ENCODE measurements around the gene TMPRSS6. TPM values are rescaled to one million over a fixed set of nuclear protein-coding genes. Genes with fewer than 3 reads are reported as not detected.

TMPRSS6 gene
- total RNA-seq, 1 experiment from 2014 or later = not detected

DNA sequence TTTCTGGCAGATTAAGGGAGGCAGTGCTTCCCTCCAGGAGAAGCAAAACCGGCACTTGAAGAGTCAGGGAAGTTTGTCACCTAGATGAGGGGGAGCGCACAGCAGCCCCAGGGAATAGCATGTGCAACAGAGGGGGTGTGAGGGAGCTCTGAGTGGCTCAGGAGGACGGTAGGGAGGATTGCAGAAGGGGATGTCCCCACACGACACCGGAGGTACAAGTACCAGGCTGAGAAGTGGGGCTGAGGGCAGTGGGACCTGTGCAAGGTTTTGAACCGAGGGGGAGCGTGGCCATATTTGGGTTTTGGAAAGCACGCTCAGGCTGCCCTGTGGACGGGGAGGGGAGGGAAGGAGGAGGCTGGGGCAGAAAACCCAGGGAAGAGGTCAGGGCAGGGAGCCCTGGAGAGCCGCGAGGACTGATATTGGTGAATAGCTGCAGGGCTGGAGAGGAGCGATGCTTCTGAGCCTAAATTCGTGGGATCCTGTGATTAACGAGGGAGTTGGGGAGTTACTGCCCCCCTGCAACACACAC is 17.9 kb upstream of the TMPRSS6 start:
- no peak overlapping the region for H3K27ac Mint-ChIP-seq (ENCODE audit: unreplicated experiment)
- TF ChIP-seq, protein P1, sequence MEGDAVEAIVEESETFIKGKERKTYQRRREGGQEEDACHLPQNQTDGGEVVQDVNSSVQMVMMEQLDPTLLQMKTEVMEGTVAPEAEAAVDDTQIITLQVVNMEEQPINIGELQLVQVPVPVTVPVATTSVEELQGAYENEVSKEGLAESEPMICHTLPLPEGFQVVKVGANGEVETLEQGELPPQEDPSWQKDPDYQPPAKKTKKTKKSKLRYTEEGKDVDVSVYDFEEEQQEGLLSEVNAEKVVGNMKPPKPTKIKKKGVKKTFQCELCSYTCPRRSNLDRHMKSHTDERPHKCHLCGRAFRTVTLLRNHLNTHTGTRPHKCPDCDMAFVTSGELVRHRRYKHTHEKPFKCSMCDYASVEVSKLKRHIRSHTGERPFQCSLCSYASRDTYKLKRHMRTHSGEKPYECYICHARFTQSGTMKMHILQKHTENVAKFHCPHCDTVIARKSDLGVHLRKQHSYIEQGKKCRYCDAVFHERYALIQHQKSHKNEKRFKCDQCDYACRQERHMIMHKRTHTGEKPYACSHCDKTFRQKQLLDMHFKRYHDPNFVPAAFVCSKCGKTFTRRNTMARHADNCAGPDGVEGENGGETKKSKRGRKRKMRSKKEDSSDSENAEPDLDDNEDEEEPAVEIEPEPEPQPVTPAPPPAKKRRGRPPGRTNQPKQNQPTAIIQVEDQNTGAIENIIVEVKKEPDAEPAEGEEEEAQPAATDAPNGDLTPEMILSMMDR (IDR thresholded peaks at IDR 0.05; ENCODE audit: unreplicated experiment) = no peak
- DNase-seq = no peak
- CTCF ChIA-PET = interaction anchor here (1.2 kb wide), 1 partner anchor 72 kb away, joined by 3 read pairs; no protein-coding TSS in a partner anchor
- H3K27me3 Mint-ChIP-seq (ENCODE audit: unreplicated experiment) = peaks cover 81% of the 10 kb centered on the region
- BruUV-seq (replicated peaks) = no TSS peak
- H3K4me1 Mint-ChIP-seq (ENCODE audit: low read depth, unreplicated experiment) = peaks cover 8% of the 10 kb centered on the region
- intact Hi-C loops (cut with micrococcal nuclease; ENCODE audit: unreplicated experiment) = no loop called here
- no peaks in the 10 kb centered on the region for H3K9me3 Mint-ChIP-seq (ENCODE audit: low read depth, unreplicated experiment)
- H3K36me3 Mint-ChIP-seq (ENCODE audit: insufficient read depth, unreplicated experiment) = no peaks in the 10 kb centered on the region
- no peak overlapping the region for H3K4me3 Mint-ChIP-seq (ENCODE audit: low read depth, unreplicated experiment)

DNA sequence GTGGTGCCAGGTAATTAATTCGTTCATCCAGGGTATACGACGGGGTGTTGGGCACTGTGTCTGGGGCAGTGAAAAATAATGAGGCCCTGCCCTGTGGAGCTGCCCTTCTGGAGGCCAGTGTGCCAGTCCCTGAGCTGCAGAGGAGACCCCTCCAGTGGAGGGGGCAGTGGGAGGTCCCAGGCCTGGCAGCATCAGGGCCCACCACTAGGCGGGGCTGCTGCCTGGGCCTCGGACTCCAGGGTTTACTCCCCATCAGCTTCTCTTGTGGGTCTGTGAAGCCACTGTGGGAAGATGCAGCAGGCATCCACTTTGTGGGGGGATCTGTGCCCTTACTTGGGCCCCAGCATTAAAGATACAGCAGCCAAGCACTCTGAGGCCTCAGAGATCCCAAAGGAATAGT is 17.4 kb upstream of the TMPRSS6 start:
- H3K36me3 Mint-ChIP-seq (ENCODE audit: insufficient read depth, unreplicated experiment) = no peaks in the 10 kb centered on the region
- H3K27me3 Mint-ChIP-seq (ENCODE audit: unreplicated experiment) = peaks cover 79% of the 10 kb centered on the region
- H3K27ac Mint-ChIP-seq (ENCODE audit: unreplicated experiment) = no peak overlapping the region
- BruUV-seq (replicated peaks) = no TSS peak
- intact Hi-C loops (cut with micrococcal nuclease; ENCODE audit: unreplicated experiment) = no loop called here
- H3K4me3 Mint-ChIP-seq (ENCODE audit: low read depth, unreplicated experiment) = no peak overlapping the region
- no peaks in the 10 kb centered on the region for H3K9me3 Mint-ChIP-seq (ENCODE audit: low read depth, unreplicated experiment)
- H3K4me1 Mint-ChIP-seq (ENCODE audit: low read depth, unreplicated experiment) = peaks cover 8% of the 10 kb centered on the region
- TF ChIP-seq, protein P1 (IDR thresholded peaks at IDR 0.05; ENCODE audit: unreplicated experiment) = peak; percentile 39
- CTCF ChIA-PET = interaction anchor here (1.2 to 1.7 kb wide), 2 partner anchors 11 to 73 kb away, joined by 3 to 5 read pairs; no protein-coding TSS in a partner anchor
- DNase-seq = no peak

DNA sequence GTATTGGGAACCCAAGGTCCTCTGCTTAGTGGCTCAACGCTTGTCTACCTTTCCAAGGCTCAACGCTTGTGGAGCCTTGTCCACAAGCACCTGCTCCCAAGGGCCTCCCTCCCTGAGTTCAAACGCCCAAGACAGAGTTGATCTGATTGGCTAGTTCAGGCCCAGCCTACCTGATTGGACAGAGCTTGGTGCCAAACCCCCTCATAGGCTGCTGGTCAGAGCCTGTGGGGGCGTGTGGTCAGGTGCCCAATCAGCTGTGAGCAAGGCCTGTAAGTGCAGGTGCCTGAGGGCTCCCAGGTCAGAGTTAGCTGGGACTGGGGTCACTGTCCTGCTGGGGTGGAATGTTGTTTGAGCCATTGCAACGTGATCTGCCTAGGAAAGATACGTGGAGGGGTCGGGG is 16.9 kb upstream of the TMPRSS6 start:
- intact Hi-C loops (cut with micrococcal nuclease; ENCODE audit: unreplicated experiment) = no loop called here
- Mint-ChIP-seq H3K36me3 (ENCODE audit: insufficient read depth, unreplicated experiment) (no peaks in the 10 kb centered on the region), H3K4me3 (ENCODE audit: low read depth, unreplicated experiment) (no peak overlapping the region), H3K27ac (ENCODE audit: unreplicated experiment) (no peak overlapping the region), H3K4me1 (ENCODE audit: low read depth, unreplicated experiment) (peaks cover 8% of the 10 kb centered on the region), H3K27me3 (ENCODE audit: unreplicated experiment) (peaks cover 74% of the 10 kb centered on the region), H3K9me3 (ENCODE audit: low read depth, unreplicated experiment) (no peaks in the 10 kb centered on the region)
- TF ChIP-seq, protein P1 (IDR thresholded peaks at IDR 0.05; ENCODE audit: unreplicated experiment) = no peak
- DNase-seq = no peak
- BruUV-seq (replicated peaks) = no TSS peak
- CTCF ChIA-PET = interaction anchor here (1.2 to 1.7 kb wide), 2 partner anchors 12 to 73 kb away, joined by 3 to 5 read pairs; no protein-coding TSS in a partner anchor

DNA sequence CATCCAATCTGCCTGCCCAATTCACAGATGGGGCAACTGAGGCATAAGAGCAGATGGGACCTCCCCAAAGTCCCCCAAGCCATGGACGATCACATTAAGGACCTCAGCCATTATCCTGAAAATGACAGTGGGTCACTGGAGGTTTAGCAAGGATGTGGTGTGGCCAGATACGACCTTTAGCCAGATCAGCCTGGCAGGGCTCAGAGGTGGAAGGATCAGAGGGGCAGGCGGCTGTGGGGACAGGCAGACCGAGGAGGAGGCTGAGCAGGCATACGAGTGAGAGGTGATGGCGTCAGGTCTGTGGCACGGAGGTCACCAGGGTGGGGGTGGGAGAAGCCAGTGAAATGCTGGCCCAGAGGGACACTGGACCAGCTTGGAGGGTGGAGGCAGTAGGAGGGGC is 14.1 kb upstream of the TMPRSS6 start:
- Mint-ChIP-seq H3K9me3 (ENCODE audit: low read depth, unreplicated experiment) (no peaks in the 10 kb centered on the region), H3K27me3 (ENCODE audit: unreplicated experiment) (peaks cover 64% of the 10 kb centered on the region), H3K4me3 (ENCODE audit: low read depth, unreplicated experiment) (no peak overlapping the region), H3K4me1 (ENCODE audit: low read depth, unreplicated experiment) (no peaks in the 10 kb centered on the region), H3K36me3 (ENCODE audit: insufficient read depth, unreplicated experiment) (no peaks in the 10 kb centered on the region), H3K27ac (ENCODE audit: unreplicated experiment) (no peak overlapping the region)
- BruUV-seq (replicated peaks) = no TSS peak
- no peak for DNase-seq
- intact Hi-C loops (cut with micrococcal nuclease; ENCODE audit: unreplicated experiment) = no loop called here
- CTCF ChIA-PET = interaction anchor here (0.6 to 0.7 kb wide), 2 partner anchors 74 to 98 kb away, joined by 5 to 6 read pairs; no protein-coding TSS in a partner anchor
- TF ChIP-seq, protein P1 (IDR thresholded peaks at IDR 0.05; ENCODE audit: unreplicated experiment) = no peak

Data from Calu3 (cell line).